GM12878 (cell line): ENCODE results near the gene MIA2. TPM values are rescaled to one million over a fixed set of nuclear protein-coding genes. Genes with fewer than 3 reads are reported as not detected.

Experiments used
- ATAC-seq: fragments of 200-7000 bp; cut with Tn5 transposase; 3 replicates; pipeline ENCODE4 v1.9.1; 2020; ENCODE audit warnings: mild to moderate bottlenecking, moderate library complexity
- BruUV-seq: library from RNA; stranded (reverse); fragments of 400-500 nt; replicated peaks from 2 replicates; lab custom pipeline; 2021; lab: Mats Ljungman, UMichigan
- CTCF ChIA-PET: fragments of 300-600 bp; sonication (Branson Sonifier 250); formaldehyde crosslinking; extraction: SDS; loops from one replicate; lab custom pipeline; 2021; ENCODE audit warnings: inconsistent platforms; lab: Yijun Ruan, JAX
- POLR2A ChIA-PET: fragments of 350-600 bp; formaldehyde crosslinking; extraction: SDS; loops from one replicate; lab custom pipeline; 2021; ENCODE audit warnings: inconsistent platforms; lab: Charles Lee
- RAD21 ChIA-PET: fragments of 300-600 bp; sonication (Branson Sonifier 250); formaldehyde crosslinking; loops from one replicate; lab custom pipeline; 2023; ENCODE audit warnings: antibody characterized with exemption; ENCODE audit not compliant: unreplicated experiment; lab: Charles Lee
- SMC1A ChIA-PET: fragments of 300-600 bp; sonication (Branson Sonifier 250); formaldehyde crosslinking; loops from one replicate; lab custom pipeline; 2023; ENCODE audit not compliant: unreplicated experiment, uncharacterized antibody; lab: Charles Lee
- DNase-seq: peaks from one replicate; pipeline ENCODE4 v3.0.0-alpha.2; 2011; ENCODE audit warnings: low read depth, low spot score
- FAIRE-seq: peaks from 3 replicates; lab custom pipeline; 2011; peaks lifted over from hg19 to GRCh38; lab: Jason Lieb, UNC
- H2AFZ ChIP-seq: 2 replicates; pipeline ENCODE4 v1.6.0; 2011; ENCODE audit warnings: low read depth, low read length, control low read depth; ENCODE audit not compliant: control insufficient read depth
- H3K27ac ChIP-seq: 2 replicates; pipeline ENCODE4 v1.5.1; 2011; ENCODE audit warnings: control low read depth; ENCODE audit not compliant: control insufficient read depth, insufficient read depth
- H3K27me3 ChIP-seq, 2 experiments: replicated peaks in 1 of 2; 2 replicates each; pipeline versions ENCODE4 v1.6.0 to v1.6.1; 2011; ENCODE audit warnings: low read length in 1 of 2; ENCODE audit not compliant: control insufficient read depth in 2 of 2, insufficient read depth in 2 of 2
- H3K36me3 ChIP-seq, 2 experiments: 2 replicates each; pipeline ENCODE4 v1.5.1; 2011; ENCODE audit warnings: low read length in 1 of 2; ENCODE audit not compliant: control insufficient read depth in 2 of 2, insufficient read depth in 2 of 2
- H3K4me1 ChIP-seq: 2 replicates; pipeline ENCODE4 v1.6.1; 2011; ENCODE audit warnings: mild to moderate bottlenecking, low read length, moderate library complexity, mixed read lengths; ENCODE audit not compliant: control insufficient read depth, insufficient read depth
- H3K4me2 ChIP-seq: 2 replicates; pipeline ENCODE4 v1.6.0; 2011; ENCODE audit warnings: control low read depth; ENCODE audit not compliant: control insufficient read depth, insufficient read depth
- H3K4me3 ChIP-seq: fragments of 200-600 bp; sonication (generic); 2 replicates; pipeline ENCODE4 v1.5.1; 2016
- H3K79me2 ChIP-seq: 2 replicates; pipeline ENCODE4 v1.6.0; 2011; ENCODE audit warnings: low read length; ENCODE audit not compliant: control insufficient read depth, insufficient read depth
- H3K9ac ChIP-seq: 2 replicates; pipeline ENCODE4 v1.8.0; 2011; ENCODE audit warnings: low read length, control low read depth, mixed read lengths; ENCODE audit not compliant: control insufficient read depth, insufficient read depth
- H3K9me3 ChIP-seq: replicated peaks from 3 replicates; pipeline ENCODE4 v1.5.1; 2011; ENCODE audit warnings: mild to moderate bottlenecking, low read length; ENCODE audit not compliant: control insufficient read depth, insufficient read depth
- H4K20me1 ChIP-seq: 2 replicates; pipeline ENCODE4 v1.6.0; 2011; ENCODE audit not compliant: control insufficient read depth, insufficient read depth
- CEBPZ ChIP-seq: fragments of 150-350 bp; IDR thresholded peaks from 2 replicates; pipeline ENCODE4 v1.6.1; 2016; ENCODE audit warnings: low read depth, low read length
- KLF5 ChIP-seq: fragments of 450-650 bp; IDR thresholded peaks from 2 replicates; pipeline ENCODE4 v1.6.1; 2014; ENCODE audit warnings: mild to moderate bottlenecking; ENCODE audit not compliant: partially characterized antibody
- PML ChIP-seq: IDR thresholded peaks from 2 replicates; pipeline ENCODE4 v1.6.1; 2012; ENCODE audit warnings: low read length, inconsistent platforms
- RFX5 ChIP-seq: IDR thresholded peaks from 2 replicates; pipeline ENCODE4 v1.6.1; 2011; ENCODE audit warnings: low read depth, low read length, improper control_type of control experiment
- RUNX3 ChIP-seq: IDR thresholded peaks from 2 replicates; pipeline ENCODE4 v1.6.1; 2012; ENCODE audit warnings: low read length, inconsistent platforms
- YBX1 ChIP-seq: fragments of 450-650 bp; IDR thresholded peaks from 2 replicates; pipeline ENCODE4 v1.6.1; 2016; ENCODE audit warnings: antibody characterized with exemption
- WGBS: methylation state at CpG from one replicate; pipeline ENCODE4 v1.1.6; 2016; ENCODE audit warnings: low lambda C conversion rate; ENCODE audit not compliant: insufficient replicate concordance, insufficient coverage; ENCODE audit errors: missing lambda C conversion rate; 5-methylcytosine and 5-hydroxymethylcytosine counted together
- in situ Hi-C: fragments of 300-500 bp; cut with MboI; formaldehyde crosslinking; loops from 9 replicates; pipeline ENCODE4 v1.14.3; 2018; ENCODE audit warnings: mixed read lengths
- intact Hi-C: fragments of 100-400 bp; cut with micrococcal nuclease; formaldehyde crosslinking; loops from one replicate; pipeline ENCODE4 v1.14.2; 2022; ENCODE audit not compliant: unreplicated experiment
- polyA plus RNA-seq, 11 experiments: library from polyadenylated mRNA; depleted of rRNA in 4 of 11; unstranded in 6 of 11; stranded (reverse) in 5 of 11; fragments of >200 nt; fragmentation: Nextera tagmentation in 4 of 11; fragmentation: Illumina TruSeq in 1 of 11; extraction: Ambion mirVana in 4 of 11; extraction: Trizol in 1 of 11; gene quantifications; 1 replicate in 1 of 11; 2 replicates in 10 of 11; pipeline versions ENCODE4 v1.2.1 to v1.2.3, GENCODE V29; 2011 to 2016; ENCODE audit warnings: inconsistent platforms in 2 of 11, missing spikeins in 2 of 11, low read depth in 1 of 11
- total RNA-seq, 4 experiments: library from RNA; depleted of rRNA in 3 of 4; stranded (reverse); fragments of >200 nt in 3 of 4; fragmentation: Illumina TruSeq in 1 of 4; extraction: Trizol in 1 of 4; gene quantifications; 2 replicates each; pipeline versions ENCODE4 v1.2.1 to v1.2.3, GENCODE V29; 2013 to 2021

MIA2 gene
- total and polyA plus RNA-seq, 10 of the 15 experiments (the other 5 are each of a cell fraction or from before 2014, with no cell fraction given) = 6.3 to 36.8 (median 17.1) TPM

GRCh38 chr14:39289523-39289922, 55.8 kb downstream of the MIA2 start:
- no peaks in the 10 kb centered on the region for H3K9me3 ChIP-seq
- ATAC-seq (no peak), DNase-seq (no peak), FAIRE-seq (no peak)
- H3K4me3 ChIP-seq = no peak overlapping the region
- ChIA-PET RAD21 (no interaction called here), SMC1A (interaction anchor here (1.0 to 2.1 kb wide), 2 partner anchors 10 to 74 kb away, joined by 3 to 6 read pairs; no protein-coding TSS in a partner anchor), POLR2A (no interaction called here), CTCF (interaction anchor here (0.9 to 1.0 kb wide), 2 partner anchors 15 to 60 kb away, joined by 3 read pairs; no protein-coding TSS in a partner anchor)
- WGBS = 100% methylated on average over 1 of the region's 1 CpG
- H3K9ac ChIP-seq = no peak overlapping the region
- no peak overlapping the region for H3K4me2 ChIP-seq
- no peak overlapping the region for H3K27ac ChIP-seq
- no peak overlapping the region for H2AFZ ChIP-seq
- no peaks in the 10 kb centered on the region for H3K79me2 ChIP-seq
- intact Hi-C loops = no loop called here
- no peaks in the 10 kb centered on the region for H3K27me3 ChIP-seq
- no peaks in the 10 kb centered on the region for H3K4me1 ChIP-seq
- in situ Hi-C loops = no loop called here
- TF ChIP-seq KLF5 = no peak
- no peak for TF ChIP-seq PML
- no peak for TF ChIP-seq RUNX3
- TF ChIP-seq CEBPZ = no peak
- TF ChIP-seq RFX5 = no peak
- no peak for TF ChIP-seq YBX1
- H4K20me1 ChIP-seq = no peaks in the 10 kb centered on the region
- no TSS peak for BruUV-seq
- peaks cover 0 to 3% of the 10 kb centered on the region in 2 experiments; a peak in 2 of 4 replicates for H3K36me3 ChIP-seq
